ENCODE data around the gene DHRSX. TPM values are rescaled to one million over a fixed set of nuclear protein-coding genes. Genes with fewer than 3 reads are reported as not detected.

DHRSX gene
- total RNA-seq, 3 donors from 2014 or later (not counting 1 experiment from before 2014, with no cell fraction given) = 21.5 to 26.1 (median 22.9) TPM

- H3K4me1 ChIP-seq (ENCODE audit: control insufficient read depth, insufficient read depth, low read length) = no peaks in the 10 kb centered on the region
- WGBS (ENCODE audit: insufficient coverage) = 90% methylated on average over 14 of the region's 15 CpGs
- DNase-seq = no peak
- peaks cover 23% of the 10 kb centered on the region for H3K9me3 ChIP-seq (ENCODE audit: control insufficient read depth, insufficient read depth, low read length)
- H3K27ac ChIP-seq (ENCODE audit: low read length) = no peak overlapping the region
- Mint-ChIP-seq H3K27ac (no peak overlapping the region), H3K4me3 (no peak overlapping the region), H3K27me3 (ENCODE audit: low read depth in 2 of 2) (no peaks in the 10 kb centered on the region), H3K36me3 (no peaks in the 10 kb centered on the region), H3K4me1 (no peaks in the 10 kb centered on the region), H3K9me3 (peaks cover 0 to 2% of the 10 kb centered on the region in 2 donors)
- no peak for ATAC-seq
- H3K27me3 ChIP-seq (ENCODE audit: control insufficient read depth, insufficient read depth, low read length) = no peaks in the 10 kb centered on the region
- H3K4me3 ChIP-seq (ENCODE audit: low read length) = no peak overlapping the region
- H3K36me3 ChIP-seq (ENCODE audit: control insufficient read depth, insufficient read depth, low read length) = no peaks in the 10 kb centered on the region
- intact Hi-C loops (cut with micrococcal nuclease) = no loop called here
- TF ChIP-seq CTCF (IDR thresholded peaks at IDR 0.05) = no peak
Observed at GRCh38 chrX:2187352-2188115, 313.2 kb downstream of the DHRSX start.

GRCh38 chrX:2185341-2186082, 315.3 kb downstream of the DHRSX start:
- 96% methylated on average over 24 of the region's 25 CpGs for WGBS (ENCODE audit: insufficient coverage)
- Histone ChIP-seq H3K27me3 (ENCODE audit: control insufficient read depth, insufficient read depth, low read length) (no peaks in the 10 kb centered on the region), H3K27ac (ENCODE audit: low read length) (no peak overlapping the region), H3K9me3 (ENCODE audit: control insufficient read depth, insufficient read depth, low read length) (peaks cover 23% of the 10 kb centered on the region), H3K36me3 (ENCODE audit: control insufficient read depth, insufficient read depth, low read length) (no peaks in the 10 kb centered on the region), H3K4me1 (ENCODE audit: control insufficient read depth, insufficient read depth, low read length) (no peaks in the 10 kb centered on the region), H3K4me3 (ENCODE audit: low read length) (no peak overlapping the region)
- no peaks in the 10 kb centered on the region for H3K27me3 Mint-ChIP-seq (ENCODE audit: low read depth in 2 of 2)
- intact Hi-C loops (cut with micrococcal nuclease) = no loop called here
- no peaks in the 10 kb centered on the region for H3K4me1 Mint-ChIP-seq
- no peaks in the 10 kb centered on the region for H3K36me3 Mint-ChIP-seq
- TF ChIP-seq CTCF (IDR thresholded peaks at IDR 0.05) = no peak
- peaks cover 0 to 2% of the 10 kb centered on the region in 2 donors for H3K9me3 Mint-ChIP-seq
- H3K27ac Mint-ChIP-seq = no peak overlapping the region
- H3K4me3 Mint-ChIP-seq = no peak overlapping the region
- no peak for DNase-seq
- no peak for ATAC-seq

- Mint-ChIP-seq H3K36me3 (no peaks in the 10 kb centered on the region), H3K9me3 (peaks cover 0 to 2% of the 10 kb centered on the region in 2 donors), H3K4me1 (no peaks in the 10 kb centered on the region), H3K4me3 (no peak overlapping the region), H3K27ac (no peak overlapping the region), H3K27me3 (ENCODE audit: low read depth in 2 of 2) (no peaks in the 10 kb centered on the region)
- Histone ChIP-seq H3K9me3 (ENCODE audit: control insufficient read depth, insufficient read depth, low read length) (peaks cover 23% of the 10 kb centered on the region), H3K36me3 (ENCODE audit: control insufficient read depth, insufficient read depth, low read length) (no peaks in the 10 kb centered on the region), H3K4me3 (ENCODE audit: low read length) (no peak overlapping the region), H3K27me3 (ENCODE audit: control insufficient read depth, insufficient read depth, low read length) (no peaks in the 10 kb centered on the region), H3K27ac (ENCODE audit: low read length) (no peak overlapping the region), H3K4me1 (ENCODE audit: control insufficient read depth, insufficient read depth, low read length) (no peaks in the 10 kb centered on the region)
- WGBS (ENCODE audit: insufficient coverage) = 97% methylated on average over 1 of the region's 1 CpG
- no peak for TF ChIP-seq CTCF (IDR thresholded peaks at IDR 0.05)
- DNase-seq (no peak), ATAC-seq (no peak)
- intact Hi-C loops (cut with micrococcal nuclease) = no loop called here
Observed at GRCh38 chrX:2184089-2184488, 316.7 kb downstream of the DHRSX start.
